GM23338 (cell line): Measurements from ENCODE around the gene CGNL1.

Experiments
- CREB1 ChIP-seq: fragments of 250-450 bp; sonication (Bioruptor Pico); IDR thresholded peaks from 2 replicates; pipeline ENCODE4 v1.5.0; 2020; ENCODE audit warnings: low read depth, mild to moderate bottlenecking, moderate library complexity
- CTCF ChIP-seq, 2 experiments: fragments of 200-600 bp in 1 of 2; sonication (generic) in 1 of 2; conservative IDR thresholded peaks; 2 replicates each; pipeline versions ENCODE4 v1.5.1 to v1.6.1; 2016 to 2017; ENCODE audit warnings: antibody characterized with exemption in 2 of 2, low read depth in 2 of 2, mild to moderate bottlenecking in 2 of 2, moderate library complexity in 1 of 2
- EZH2 ChIP-seq: fragments of 200-600 bp; sonication (generic); IDR thresholded peaks from one replicate; pipeline ENCODE4 v1.8.0; 2017; ENCODE audit warnings: antibody characterized with exemption, mild to moderate bottlenecking, low read depth; ENCODE audit not compliant: unreplicated experiment
- EZH2phosphoT487 ChIP-seq: fragments of 200-600 bp; sonication (generic); IDR thresholded peaks from one replicate; pipeline ENCODE4 v1.8.1; 2018; ENCODE audit warnings: antibody characterized with exemption; ENCODE audit not compliant: unreplicated experiment
- JUNB ChIP-seq: IDR thresholded peaks from one replicate; pipeline ENCODE4 v1.6.1; 2016; ENCODE audit warnings: antibody characterized with exemption; ENCODE audit not compliant: unreplicated experiment
- NANOG ChIP-seq: IDR thresholded peaks from 2 replicates; pipeline ENCODE4 v1.6.1; 2016; ENCODE audit warnings: antibody characterized with exemption, borderline replicate concordance
- POLR2AphosphoS5 ChIP-seq: IDR thresholded peaks from 2 replicates; pipeline ENCODE4 v1.6.1; 2016; ENCODE audit warnings: antibody characterized with exemption, low read depth
- REST ChIP-seq: IDR thresholded peaks from one replicate; pipeline ENCODE4 v1.6.1; 2018; ENCODE audit warnings: antibody characterized with exemption; ENCODE audit not compliant: unreplicated experiment
- STAT1 ChIP-seq: IDR thresholded peaks from one replicate; pipeline ENCODE4 v1.6.1; 2016; ENCODE audit warnings: antibody characterized with exemption; ENCODE audit not compliant: unreplicated experiment
- ZNF114 ChIP-seq: fragments of 250-450 bp; sonication (Bioruptor Pico); IDR thresholded peaks from 2 replicates; pipeline ENCODE4 v1.5.0; 2020; ENCODE audit warnings: mild to moderate bottlenecking, moderate library complexity
- ZNF331 ChIP-seq: fragments of 250-450 bp; sonication (Bioruptor Pico); IDR thresholded peaks from 2 replicates; pipeline ENCODE4 v1.5.0; 2020; ENCODE audit warnings: low read depth, mild to moderate bottlenecking, moderate library complexity
- ZNF462 ChIP-seq: fragments of 250-450 bp; sonication (Bioruptor Pico); IDR thresholded peaks from 2 replicates; pipeline ENCODE4 v1.5.0; 2020; ENCODE audit warnings: mild to moderate bottlenecking, moderate library complexity
- TF ChIP-seq, protein P1 (sequence below): IDR thresholded peaks from 2 replicates; pipeline ENCODE4 v1.6.1; 2016; ENCODE audit warnings: antibody characterized with exemption

DNA sequence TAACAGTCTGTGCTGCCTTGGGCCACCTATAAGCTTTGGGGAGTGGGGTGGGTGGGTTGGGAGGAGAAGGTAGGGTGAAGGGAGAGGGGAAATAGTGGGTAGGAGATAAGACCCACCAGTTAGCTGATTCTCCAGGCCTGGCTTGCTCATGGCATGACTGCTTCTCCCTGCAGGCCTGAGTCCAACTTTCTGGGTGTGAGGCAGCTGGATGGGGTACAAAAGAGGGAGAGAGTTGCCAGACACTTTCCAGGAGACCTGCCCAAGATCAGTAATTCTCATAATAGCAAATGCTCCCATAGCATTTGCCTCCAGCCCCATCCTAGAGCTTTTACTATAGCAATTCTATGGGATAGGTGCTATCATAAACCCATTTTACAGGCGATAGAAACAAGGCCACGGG, 7.7 kb downstream of the CGNL1 start:
- TF ChIP-seq CTCF (conservative IDR thresholded peaks at IDR 0.05; ENCODE audit: low read depth in 2 of 2) = no peak
- no peak for TF ChIP-seq EZH2phosphoT487
- TF ChIP-seq ZNF114 = no peak
- TF ChIP-seq REST = no peak
- no peak for TF ChIP-seq EZH2
- TF ChIP-seq POLR2AphosphoS5 = no peak
- no peak for TF ChIP-seq JUNB
- TF ChIP-seq CREB1 (CRISPR knock-in tag) = no peak
- TF ChIP-seq, protein P1, sequence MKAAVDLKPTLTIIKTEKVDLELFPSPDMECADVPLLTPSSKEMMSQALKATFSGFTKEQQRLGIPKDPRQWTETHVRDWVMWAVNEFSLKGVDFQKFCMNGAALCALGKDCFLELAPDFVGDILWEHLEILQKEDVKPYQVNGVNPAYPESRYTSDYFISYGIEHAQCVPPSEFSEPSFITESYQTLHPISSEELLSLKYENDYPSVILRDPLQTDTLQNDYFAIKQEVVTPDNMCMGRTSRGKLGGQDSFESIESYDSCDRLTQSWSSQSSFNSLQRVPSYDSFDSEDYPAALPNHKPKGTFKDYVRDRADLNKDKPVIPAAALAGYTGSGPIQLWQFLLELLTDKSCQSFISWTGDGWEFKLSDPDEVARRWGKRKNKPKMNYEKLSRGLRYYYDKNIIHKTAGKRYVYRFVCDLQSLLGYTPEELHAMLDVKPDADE = no peak
- TF ChIP-seq ZNF462 (CRISPR knock-in tag) = no peak
- no peak for TF ChIP-seq ZNF331 (CRISPR knock-in tag)
- no peak for TF ChIP-seq STAT1
- no peak for TF ChIP-seq NANOG
